ENCODE results near the gene NFATC1. TPM values are rescaled to one million over a fixed set of nuclear protein-coding genes. Genes with fewer than 3 reads are reported as not detected.

Gene NFATC1
- total RNA-seq, 6 donors from 2014 or later, result 13.6 to 39.5 (median 20.3) TPM

DNA sequence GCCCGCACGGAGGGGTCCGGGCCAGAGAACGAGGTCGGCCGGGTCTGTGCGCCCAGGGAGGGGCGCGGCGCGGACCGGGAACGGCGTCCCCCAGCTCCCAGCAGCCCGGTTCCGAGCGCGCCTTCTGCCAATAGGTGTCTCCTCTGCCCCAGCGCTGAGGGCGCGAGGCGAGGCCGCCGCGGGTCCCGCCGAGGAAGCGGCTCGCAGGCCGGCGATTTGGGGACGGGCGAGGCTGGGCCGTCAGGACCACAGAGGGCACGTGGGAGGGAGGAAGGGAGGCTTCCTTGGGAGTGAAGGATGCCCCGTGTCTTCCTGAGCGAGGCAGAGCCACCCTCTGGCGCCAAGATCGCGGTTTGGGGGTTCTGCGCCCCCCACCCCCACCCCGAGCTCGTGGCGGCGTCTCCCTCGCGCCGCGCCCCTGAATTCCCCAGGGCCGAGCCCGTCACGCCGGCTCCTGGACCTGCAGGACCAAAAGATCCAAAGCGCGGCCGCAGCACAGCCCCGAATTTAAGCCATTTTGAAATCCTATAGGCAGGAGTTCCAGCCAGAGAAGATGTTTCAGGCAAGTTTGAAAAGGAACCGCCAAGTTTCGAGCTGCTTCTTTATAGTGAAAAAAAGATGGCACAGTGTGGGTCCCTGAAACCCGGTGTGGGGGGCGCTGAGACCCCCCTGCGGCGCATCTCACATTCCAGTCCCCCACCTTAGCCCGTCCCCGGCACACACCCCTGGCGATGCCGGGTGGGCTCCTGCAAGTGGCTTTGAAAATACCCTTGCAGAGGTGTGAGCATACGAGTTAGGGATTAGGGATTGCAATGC, 909 bp downstream of the NFATC1 start:
- Histone ChIP-seq H3K27me3 (peaks cover 0 to 21% (median 7%) of the 10 kb centered on the region in 4 donors), H3K4me3 (peak overlapping the region; percentile 16 to 74 (median 60)), H3K4me1 (peaks cover 26 to 73% (median 52%) of the 10 kb centered on the region in 4 donors), H3K27ac (peak overlapping the region; percentile 52 to 89 (median 82)), H3K36me3 (no peaks in the 10 kb centered on the region), H3K9me3 (no peaks in the 10 kb centered on the region)
- ATAC-seq (ENCODE audit: low FRiP score in 2 of 2) (no peak), DNase-seq (peak in 1 of 2 donors; percentile 91)
- no peak for TF ChIP-seq EP300 (IDR thresholded peaks at IDR 0.05)
- TF ChIP-seq CTCF (IDR thresholded peaks at IDR 0.05), result peak in 1 of 6 experiments; percentile 10
- TF ChIP-seq POLR2AphosphoS5 (IDR thresholded peaks at IDR 0.05), result peak in 1 of 2 donors; percentile 19
- 17 to 60% methylated on average over 8 to 54 of the region's 68 CpGs for WGBS, 2 donors

DNA sequence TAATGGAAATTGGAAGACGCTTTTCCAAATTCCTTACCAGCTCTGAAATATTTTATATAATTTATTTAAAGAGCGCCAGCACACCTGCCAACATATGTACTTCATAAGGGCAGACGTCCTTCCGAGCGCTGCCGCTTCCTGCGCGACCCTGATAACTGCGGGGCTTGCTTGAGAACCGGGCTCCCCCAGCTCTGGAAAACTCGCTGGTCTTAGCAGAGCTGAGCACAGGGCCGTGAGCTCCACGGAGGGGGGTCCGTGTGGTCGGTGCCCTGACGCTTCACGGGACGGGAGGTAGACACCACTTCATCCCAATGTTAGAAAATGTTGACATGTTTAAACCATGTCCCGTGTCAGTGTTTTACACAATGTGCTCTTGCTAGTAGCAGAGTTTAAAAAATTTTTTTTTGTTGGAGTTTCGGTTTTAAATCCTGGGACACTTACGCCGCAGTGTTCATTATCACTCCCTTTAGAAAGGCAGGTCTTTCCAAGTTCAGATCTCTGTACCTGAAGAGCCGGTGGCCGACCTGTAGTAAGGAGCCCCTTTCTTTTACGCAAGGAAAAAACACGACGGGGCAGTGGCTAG, 1.6 kb downstream of the NFATC1 start:
- no peak for ATAC-seq (ENCODE audit: low FRiP score in 2 of 2)
- peak in 1 of 2 donors; percentile 72 for DNase-seq

GRCh38 chr18:79397830-79398761, 2.4 kb downstream of the NFATC1 start:
- Histone ChIP-seq H3K9me3 (no peaks in the 10 kb centered on the region), H3K4me3 (peak overlapping the region in 1 of 4 donors; percentile 74), H3K27me3 (peaks cover 0 to 20% (median 5%) of the 10 kb centered on the region in 4 donors), H3K36me3 (no peaks in the 10 kb centered on the region), H3K27ac (no peak overlapping the region), H3K4me1 (peaks cover 34 to 84% (median 58%) of the 10 kb centered on the region in 4 donors)
- DNase-seq (peak in 1 of 2 donors; percentile 76), ATAC-seq (ENCODE audit: low FRiP score in 2 of 2) (no peak)
- TF ChIP-seq POLR2A (IDR thresholded peaks at IDR 0.05) (no peak), POLR2AphosphoS5 (IDR thresholded peaks at IDR 0.05) (no peak), EP300 (IDR thresholded peaks at IDR 0.05) (no peak), CTCF (IDR thresholded peaks at IDR 0.05) (no peak)
- WGBS, 2 donors, result 75 to 78% methylated on average over 21 to 38 of the region's 38 CpGs

More for the DNA sequence above, 1.6 kb downstream of the NFATC1 start:
- 72 to 86% methylated on average over 27 of the region's 27 CpGs for WGBS, 2 donors
- H3K36me3 ChIP-seq, result no peaks in the 10 kb centered on the region
- H3K4me3 ChIP-seq, result peak overlapping the region in 2 of 4 donors; percentile 68 to 74
- H3K4me1 ChIP-seq, result peaks cover 32 to 80% (median 57%) of the 10 kb centered on the region in 4 donors
- TF ChIP-seq CTCF (IDR thresholded peaks at IDR 0.05), result no peak
- no peak for TF ChIP-seq POLR2A (IDR thresholded peaks at IDR 0.05)
- TF ChIP-seq EP300 (IDR thresholded peaks at IDR 0.05), result no peak
- no peak for TF ChIP-seq POLR2AphosphoS5 (IDR thresholded peaks at IDR 0.05)
- H3K27ac ChIP-seq, result no peak overlapping the region
- no peaks in the 10 kb centered on the region for H3K9me3 ChIP-seq
- H3K27me3 ChIP-seq, result peaks cover 0 to 21% (median 5%) of the 10 kb centered on the region in 4 donors

DNA sequence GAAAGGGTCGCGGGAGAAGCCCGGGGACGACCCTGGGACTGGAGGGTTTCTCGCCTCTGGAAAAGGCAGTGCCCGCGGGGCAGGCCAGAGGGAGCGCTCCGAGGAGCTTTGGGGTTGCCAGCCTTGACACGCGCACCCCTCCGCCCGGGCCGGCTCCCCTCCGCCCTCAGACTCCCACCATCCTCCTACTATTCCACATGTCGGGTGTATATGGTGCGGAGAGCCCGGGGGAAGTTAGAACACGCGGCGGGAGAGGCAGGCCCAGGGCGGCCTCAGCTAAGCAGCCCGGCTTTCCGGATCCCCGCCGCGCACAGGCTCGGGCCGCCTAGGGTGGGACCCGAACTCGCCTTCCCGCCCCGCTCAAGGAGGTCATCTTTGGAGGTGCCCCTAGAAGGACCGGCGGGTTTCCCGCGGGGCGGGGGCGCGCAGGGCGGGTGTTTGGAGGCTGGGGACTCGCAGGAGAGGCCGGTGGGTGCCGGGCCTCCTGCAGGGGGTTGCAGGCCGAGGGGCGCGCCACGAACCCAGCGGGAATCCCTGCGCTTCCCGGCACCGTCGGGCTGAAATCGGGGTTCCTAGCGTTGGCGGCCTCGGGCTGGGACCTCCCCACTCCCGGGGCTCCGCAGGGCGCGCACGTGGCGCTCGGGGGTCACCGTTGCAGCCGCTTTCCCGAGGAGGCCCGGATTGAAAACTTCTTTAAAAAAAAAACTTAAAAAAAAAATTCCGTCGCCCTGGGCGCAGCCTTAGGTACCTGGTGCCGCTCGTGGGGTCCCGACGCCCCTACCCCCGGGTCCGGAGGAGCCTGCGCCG, 3.7 kb downstream of the NFATC1 start:
- Histone ChIP-seq H3K4me1 (peaks cover 40 to 86% (median 61%) of the 10 kb centered on the region in 4 donors), H3K36me3 (no peaks in the 10 kb centered on the region), H3K27me3 (peaks cover 0 to 10% (median 4%) of the 10 kb centered on the region in 4 donors), H3K27ac (peak overlapping the region; percentile 77 to 97 (median 89)), H3K4me3 (peak overlapping the region; percentile 76 to 97 (median 90)), H3K9me3 (no peaks in the 10 kb centered on the region)
- ATAC-seq (ENCODE audit: low FRiP score in 2 of 2), result no peak
- DNase-seq, result peak in 1 of 2 donors; percentile 92
- WGBS, 2 donors, result 12 to 14% methylated on average over 60 to 70 of the region's 79 CpGs
- TF ChIP-seq CTCF (IDR thresholded peaks at IDR 0.05), result no peak
- TF ChIP-seq EP300 (IDR thresholded peaks at IDR 0.05), result no peak
- no peak for TF ChIP-seq POLR2A (IDR thresholded peaks at IDR 0.05)
- no peak for TF ChIP-seq POLR2AphosphoS5 (IDR thresholded peaks at IDR 0.05)
